Measurements from ENCODE around the gene SLC35F1. TPM values are rescaled to one million over a fixed set of nuclear protein-coding genes. Genes with fewer than 3 reads are reported as not detected.

The SLC35F1 gene
- polyA plus RNA-seq, 1 donor (not counting 4 experiments of a cell fraction or from before 2014, with no cell fraction given): not detected

DNA sequence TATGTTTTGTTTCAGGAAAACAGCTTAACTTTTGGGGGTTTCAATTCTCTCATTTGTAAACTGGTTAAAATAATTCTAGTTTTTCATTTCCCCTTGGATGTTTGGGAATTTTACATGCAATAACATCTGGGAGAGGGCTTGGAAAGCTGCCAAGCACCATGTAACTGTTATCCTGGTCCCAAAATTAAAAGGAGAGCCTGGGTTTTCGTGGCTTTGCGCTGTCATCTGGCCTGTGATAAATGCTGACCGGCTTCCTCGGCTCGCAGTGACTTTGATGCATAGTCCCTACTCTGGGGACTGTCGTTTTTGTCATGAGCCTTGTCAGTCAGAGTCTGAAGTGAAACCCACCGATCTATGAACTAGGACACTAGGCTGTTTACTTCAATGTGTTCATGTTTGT is 12.2 kb downstream of the SLC35F1 start:
- H4K20me1 ChIP-seq (ENCODE audit: control insufficient read depth, extremely low read depth, insufficient read depth, low read length): no peaks in the 10 kb centered on the region
- H3K27me3 ChIP-seq (ENCODE audit: control insufficient read depth, extremely low read depth, insufficient read depth, low read length): peaks cover 11% of the 10 kb centered on the region
- no peak overlapping the region for H3K9ac ChIP-seq (ENCODE audit: control insufficient read depth, extremely low read depth, insufficient read depth, low read length)
- TF ChIP-seq, protein P1, sequence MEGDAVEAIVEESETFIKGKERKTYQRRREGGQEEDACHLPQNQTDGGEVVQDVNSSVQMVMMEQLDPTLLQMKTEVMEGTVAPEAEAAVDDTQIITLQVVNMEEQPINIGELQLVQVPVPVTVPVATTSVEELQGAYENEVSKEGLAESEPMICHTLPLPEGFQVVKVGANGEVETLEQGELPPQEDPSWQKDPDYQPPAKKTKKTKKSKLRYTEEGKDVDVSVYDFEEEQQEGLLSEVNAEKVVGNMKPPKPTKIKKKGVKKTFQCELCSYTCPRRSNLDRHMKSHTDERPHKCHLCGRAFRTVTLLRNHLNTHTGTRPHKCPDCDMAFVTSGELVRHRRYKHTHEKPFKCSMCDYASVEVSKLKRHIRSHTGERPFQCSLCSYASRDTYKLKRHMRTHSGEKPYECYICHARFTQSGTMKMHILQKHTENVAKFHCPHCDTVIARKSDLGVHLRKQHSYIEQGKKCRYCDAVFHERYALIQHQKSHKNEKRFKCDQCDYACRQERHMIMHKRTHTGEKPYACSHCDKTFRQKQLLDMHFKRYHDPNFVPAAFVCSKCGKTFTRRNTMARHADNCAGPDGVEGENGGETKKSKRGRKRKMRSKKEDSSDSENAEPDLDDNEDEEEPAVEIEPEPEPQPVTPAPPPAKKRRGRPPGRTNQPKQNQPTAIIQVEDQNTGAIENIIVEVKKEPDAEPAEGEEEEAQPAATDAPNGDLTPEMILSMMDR (optimal IDR thresholded peaks at IDR 0.05 in 1 of 3, IDR thresholded peaks at IDR 0.05 in 1 of 3, conservative IDR thresholded peaks at IDR 0.05 in 1 of 3; ENCODE audit: extremely low read depth in 1 of 3, insufficient read depth in 2 of 3, low read length in 3 of 3): no peak
- no peak for TF ChIP-seq EZH2 (IDR thresholded peaks at IDR 0.05; ENCODE audit: low read length)
- no peaks in the 10 kb centered on the region for H3K9me3 ChIP-seq (ENCODE audit: control insufficient read depth, low read depth, low read length)
- H2AFZ ChIP-seq (ENCODE audit: control insufficient read depth, low read length): no peak overlapping the region
- dilution Hi-C loops (cut with MboI; ENCODE audit: extremely low pct_ligation_motif_present, low sequenced_read_pairs): no loop called here
- no peaks in the 10 kb centered on the region for H3K36me3 ChIP-seq (ENCODE audit: control insufficient read depth in 2 of 2, extremely low read depth in 1 of 2, insufficient read depth in 2 of 2, low read length in 2 of 2)
- H3K4me2 ChIP-seq (ENCODE audit: control insufficient read depth, extremely low read depth, insufficient read depth, low read depth, low read length): no peak overlapping the region
- no peak overlapping the region for H3K4me3 ChIP-seq (ENCODE audit: control insufficient read depth in 2 of 3, extremely low read depth in 1 of 3, insufficient read depth in 2 of 3, low read depth in 1 of 3, low read length in 3 of 3)
- FAIRE-seq (no peak), DNase-seq (ENCODE audit: low read depth, low spot score) (no peak)
- H3K79me2 ChIP-seq (ENCODE audit: control insufficient read depth, insufficient read depth, low read length): no peaks in the 10 kb centered on the region
- H3K9me1 ChIP-seq (ENCODE audit: control insufficient read depth, extremely low read depth, insufficient read depth, low read length): no peaks in the 10 kb centered on the region
- no peaks in the 10 kb centered on the region for H3K4me1 ChIP-seq (ENCODE audit: control insufficient read depth, extremely low read depth, insufficient read depth, low read length)
- H3K27ac ChIP-seq (ENCODE audit: control insufficient read depth, insufficient read depth, low read length): no peak overlapping the region

DNA sequence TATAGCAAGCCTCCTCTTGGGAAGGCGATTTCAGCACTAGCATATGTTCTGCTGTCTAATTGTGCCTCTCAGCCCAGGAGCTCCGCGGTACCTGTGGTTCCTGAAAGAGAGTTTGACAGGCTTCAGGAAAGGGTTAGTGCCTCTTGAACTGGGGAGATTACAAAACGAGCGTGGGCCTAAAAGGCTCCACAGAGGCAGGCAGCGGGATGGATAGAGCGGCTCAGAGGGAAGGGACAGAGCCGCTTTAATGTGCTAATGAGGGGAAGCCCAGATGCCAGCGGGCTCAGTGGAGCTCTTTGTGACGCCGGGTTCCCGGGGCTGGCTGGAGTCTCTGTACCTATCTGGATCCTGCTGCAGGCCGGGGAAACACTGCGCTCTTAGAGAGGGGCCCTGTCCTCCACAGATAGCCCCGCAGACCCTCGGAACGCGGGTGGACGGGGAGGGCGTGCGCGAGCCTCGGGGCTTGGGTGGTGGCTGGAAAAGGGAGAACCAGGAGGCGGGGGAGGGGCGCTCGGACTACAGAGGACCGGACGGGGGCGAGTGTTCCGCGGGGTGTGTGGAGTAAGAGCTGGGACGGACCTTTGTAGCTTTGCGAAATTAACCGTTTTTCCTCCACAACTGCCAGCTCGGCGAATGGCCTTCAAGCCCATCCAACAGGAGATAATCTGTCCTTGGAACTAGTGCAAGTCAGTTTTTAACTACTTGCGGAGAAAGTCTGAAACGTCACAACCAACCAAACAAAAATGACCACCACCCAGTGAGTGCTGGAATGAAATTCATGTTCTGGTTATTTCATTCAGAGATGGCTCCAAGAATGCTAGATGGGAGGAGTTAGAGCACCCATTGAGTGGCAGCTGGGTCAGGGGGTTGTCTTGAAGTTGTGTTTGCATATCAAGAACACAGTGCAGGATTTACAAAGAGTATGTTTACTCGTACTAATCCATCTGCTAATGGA is 13.0 kb downstream of the SLC35F1 start:
- Histone ChIP-seq H3K27me3 (ENCODE audit: control insufficient read depth, extremely low read depth, insufficient read depth, low read length) (peaks cover 11% of the 10 kb centered on the region), H4K20me1 (ENCODE audit: control insufficient read depth, extremely low read depth, insufficient read depth, low read length) (no peaks in the 10 kb centered on the region), H3K9me3 (ENCODE audit: control insufficient read depth, low read depth, low read length) (no peaks in the 10 kb centered on the region), H3K79me2 (ENCODE audit: control insufficient read depth, insufficient read depth, low read length) (no peaks in the 10 kb centered on the region), H2AFZ (ENCODE audit: control insufficient read depth, low read length) (no peak overlapping the region), H3K4me2 (ENCODE audit: control insufficient read depth, extremely low read depth, insufficient read depth, low read depth, low read length) (no peak overlapping the region), H3K36me3 (ENCODE audit: control insufficient read depth in 2 of 2, extremely low read depth in 1 of 2, insufficient read depth in 2 of 2, low read length in 2 of 2) (no peaks in the 10 kb centered on the region), H3K27ac (ENCODE audit: control insufficient read depth, insufficient read depth, low read length) (no peak overlapping the region), H3K9ac (ENCODE audit: control insufficient read depth, extremely low read depth, insufficient read depth, low read length) (no peak overlapping the region), H3K4me1 (ENCODE audit: control insufficient read depth, extremely low read depth, insufficient read depth, low read length) (no peaks in the 10 kb centered on the region), H3K9me1 (ENCODE audit: control insufficient read depth, extremely low read depth, insufficient read depth, low read length) (no peaks in the 10 kb centered on the region), H3K4me3 (ENCODE audit: control insufficient read depth in 2 of 3, extremely low read depth in 1 of 3, insufficient read depth in 2 of 3, low read depth in 1 of 3, low read length in 3 of 3) (no peak overlapping the region)
- DNase-seq (ENCODE audit: low read depth, low spot score): no peak
- no peak for FAIRE-seq
- TF ChIP-seq, protein P1 (optimal IDR thresholded peaks at IDR 0.05 in 1 of 3, IDR thresholded peaks at IDR 0.05 in 1 of 3, conservative IDR thresholded peaks at IDR 0.05 in 1 of 3; ENCODE audit: extremely low read depth in 1 of 3, insufficient read depth in 2 of 3, low read length in 3 of 3): no peak
- TF ChIP-seq EZH2 (IDR thresholded peaks at IDR 0.05; ENCODE audit: low read length): no peak
- dilution Hi-C loops (cut with MboI; ENCODE audit: extremely low pct_ligation_motif_present, low sequenced_read_pairs): no loop called here
